ENCODE data around the gene HHIPL1. TPM values are rescaled to one million over a fixed set of nuclear protein-coding genes. Genes with fewer than 3 reads are reported as not detected.

The HHIPL1 gene
- total and polyA plus RNA-seq, 2 experiments from 2014 or later: 0.83 to 1.2 TPM

- no peak for DNase-seq (ENCODE audit: low read depth in 1 of 2, low spot score in 1 of 2)
- Histone ChIP-seq H3K4me1 (ENCODE audit: low read depth) (peaks cover 6% of the 10 kb centered on the region), H3K4me3 (no peak overlapping the region), H3K36me3 (no peaks in the 10 kb centered on the region), H3K27me3 (no peaks in the 10 kb centered on the region), H3K27ac (no peak overlapping the region), H3K9me3 (ENCODE audit: low read depth) (no peaks in the 10 kb centered on the region)
- TF ChIP-seq CTCF (IDR thresholded peaks at IDR 0.05; ENCODE audit: low read depth, low read length): no peak
These were observed 23.0 kb upstream of the HHIPL1 start for GRCh38 chr14:99621948-99622347.

GRCh38 chr14:99624024-99624423 is 20.9 kb upstream of the HHIPL1 start:
- Histone ChIP-seq H3K4me3 (no peak overlapping the region), H3K9me3 (ENCODE audit: low read depth) (no peaks in the 10 kb centered on the region), H3K27me3 (no peaks in the 10 kb centered on the region), H3K36me3 (no peaks in the 10 kb centered on the region), H3K4me1 (ENCODE audit: low read depth) (peaks cover 6% of the 10 kb centered on the region), H3K27ac (no peak overlapping the region)
- no peak for TF ChIP-seq CTCF (IDR thresholded peaks at IDR 0.05; ENCODE audit: low read depth, low read length)
- no peak for DNase-seq (ENCODE audit: low read depth in 1 of 2, low spot score in 1 of 2)

- H3K4me3 ChIP-seq: no peak overlapping the region
- no peak overlapping the region for H3K27ac ChIP-seq
- DNase-seq (ENCODE audit: low read depth in 1 of 2, low spot score in 1 of 2): no peak
- H3K27me3 ChIP-seq: no peaks in the 10 kb centered on the region
- H3K4me1 ChIP-seq (ENCODE audit: low read depth): peaks cover 4% of the 10 kb centered on the region
- H3K36me3 ChIP-seq: no peaks in the 10 kb centered on the region
- no peak for TF ChIP-seq CTCF (IDR thresholded peaks at IDR 0.05; ENCODE audit: low read depth, low read length)
- no peaks in the 10 kb centered on the region for H3K9me3 ChIP-seq (ENCODE audit: low read depth)
These were observed 20.0 kb upstream of the HHIPL1 start for GRCh38 chr14:99624971-99625370.

- no peaks in the 10 kb centered on the region for H3K9me3 ChIP-seq (ENCODE audit: low read depth)
- no peak for DNase-seq (ENCODE audit: low read depth in 1 of 2, low spot score in 1 of 2)
- H3K36me3 ChIP-seq: no peaks in the 10 kb centered on the region
- no peaks in the 10 kb centered on the region for H3K27me3 ChIP-seq
- no peak overlapping the region for H3K27ac ChIP-seq
- H3K4me1 ChIP-seq (ENCODE audit: low read depth): no peaks in the 10 kb centered on the region
- no peak overlapping the region for H3K4me3 ChIP-seq
- no peak for TF ChIP-seq CTCF (IDR thresholded peaks at IDR 0.05; ENCODE audit: low read depth, low read length)
These were observed 19.5 kb upstream of the HHIPL1 start for GRCh38 chr14:99625476-99625875.

- Histone ChIP-seq H3K27ac (no peak overlapping the region), H3K36me3 (no peaks in the 10 kb centered on the region), H3K27me3 (no peaks in the 10 kb centered on the region), H3K4me3 (no peak overlapping the region), H3K9me3 (ENCODE audit: low read depth) (no peaks in the 10 kb centered on the region), H3K4me1 (ENCODE audit: low read depth) (no peaks in the 10 kb centered on the region)
- TF ChIP-seq CTCF (IDR thresholded peaks at IDR 0.05; ENCODE audit: low read depth, low read length): no peak
- no peak for DNase-seq (ENCODE audit: low read depth in 1 of 2, low spot score in 1 of 2)
These were observed 18.8 kb upstream of the HHIPL1 start for GRCh38 chr14:99626041-99626648.

Measured in cardiac muscle cell (in vitro differentiated cells and primary cell).